HG03103 (cell line): ENCODE measurements around the gene NKD2.

Experiments
- ATAC-seq: cut with Tn5 transposase; IDR thresholded peaks from one replicate; pipeline ENCODE4 v1.9.1; 2021; ENCODE audit warnings: low read depth; ENCODE audit not compliant: unreplicated experiment

The NKD2 gene

GRCh38 chr5:978693-979092, 29.9 kb upstream of the NKD2 start:
- ATAC-seq, result no peak

- ATAC-seq, result no peak
These were observed 29.3 kb upstream of the NKD2 start for GRCh38 chr5:979100-979817.

DNA sequence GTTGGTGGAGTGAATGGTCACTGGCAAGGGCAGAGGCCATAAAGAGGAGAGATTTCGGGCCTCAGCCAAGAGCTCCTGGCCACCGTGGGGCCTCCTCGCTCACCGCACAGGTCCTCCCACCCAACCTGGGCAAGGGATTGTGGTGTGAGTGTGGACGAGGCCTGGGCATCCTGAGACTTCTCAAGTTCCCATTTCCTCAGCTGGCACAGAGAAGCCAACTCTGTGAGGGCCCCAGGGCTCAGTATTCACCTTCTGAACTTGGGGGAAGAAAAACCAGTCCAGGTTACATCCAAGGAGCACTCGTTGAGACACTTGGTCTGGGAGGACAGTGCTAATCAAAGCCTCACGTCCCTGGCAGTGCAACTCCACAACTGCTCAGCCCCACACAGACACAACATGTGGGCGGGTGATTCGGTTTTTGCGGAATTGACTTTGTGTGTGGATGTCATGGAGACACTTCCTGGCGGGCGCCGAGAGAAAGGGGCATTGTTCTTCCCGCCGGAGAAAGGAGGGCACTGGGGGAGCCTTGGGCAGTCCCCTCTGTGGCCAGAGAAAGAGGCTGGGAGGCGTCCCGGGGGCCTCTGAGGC, 28.5 kb upstream of the NKD2 start:
- no peak for ATAC-seq

GRCh38 chr5:980966-981365, 27.6 kb upstream of the NKD2 start:
- no peak for ATAC-seq

- ATAC-seq, result no peak
These were observed 27.1 kb upstream of the NKD2 start for GRCh38 chr5:981456-981855.

GRCh38 chr5:982377-983237, 26.0 kb upstream of the NKD2 start:
- ATAC-seq, result no peak

DNA sequence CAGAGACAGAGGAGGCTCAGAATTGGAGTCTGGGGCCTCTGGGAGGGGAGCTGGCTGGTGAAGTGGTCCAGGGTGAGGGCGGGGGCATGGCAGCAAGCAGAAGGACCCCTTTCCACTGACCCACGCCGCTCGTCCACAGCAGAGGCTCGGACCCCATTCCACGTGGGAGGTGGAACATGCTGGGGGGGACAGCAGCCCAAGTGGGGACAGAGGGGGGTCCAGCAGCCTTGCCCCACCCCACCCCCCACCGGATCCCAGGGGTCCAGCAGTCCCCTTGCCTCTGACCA, 25.4 kb upstream of the NKD2 start:
- ATAC-seq, result no peak

DNA sequence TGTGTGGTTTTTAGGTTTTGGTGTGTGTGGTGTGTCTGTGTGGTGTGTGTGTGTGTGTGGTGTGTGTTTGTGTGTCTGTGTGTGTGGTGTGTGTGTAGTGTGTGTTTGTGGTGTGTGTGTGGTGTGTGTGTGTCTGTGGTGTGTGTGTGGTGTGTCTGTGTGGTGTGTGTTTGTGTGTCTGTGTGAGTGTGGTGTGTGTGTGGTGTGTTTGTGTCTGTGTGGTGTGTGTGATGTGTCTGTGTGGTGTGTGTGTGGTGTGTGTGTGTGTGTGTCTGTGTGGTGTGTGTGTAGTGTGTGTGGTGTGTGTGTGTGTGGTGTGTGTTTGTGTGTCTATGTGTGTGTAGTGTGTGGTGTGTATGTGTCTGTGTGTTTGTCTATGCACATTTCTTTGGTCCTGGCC, 25.0 kb upstream of the NKD2 start:
- ATAC-seq, result no peak

GRCh38 chr5:984774-985173, 23.8 kb upstream of the NKD2 start:
- ATAC-seq, result no peak

DNA sequence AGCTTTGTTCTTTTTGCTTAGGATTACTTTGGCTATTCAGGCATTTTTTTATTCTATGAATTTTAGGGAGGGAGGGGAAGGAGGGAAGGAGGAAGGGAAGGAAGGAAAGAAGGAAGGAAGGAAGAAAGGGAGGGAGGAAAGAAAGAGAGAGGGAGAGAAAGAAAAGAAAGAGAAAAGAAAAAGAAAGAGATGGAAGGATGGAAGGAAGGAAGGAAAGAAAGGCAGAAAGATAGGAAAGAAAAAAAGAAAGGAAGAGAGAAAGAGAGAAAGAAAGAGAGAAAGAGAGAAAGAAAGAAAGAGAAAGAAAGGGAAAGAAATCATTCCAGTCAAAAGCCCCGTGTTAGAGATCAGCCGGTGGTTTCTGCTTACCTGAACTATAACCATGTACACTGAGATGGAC, 20.8 kb upstream of the NKD2 start:
- ATAC-seq, result no peak

GRCh38 chr5:988322-988721, 20.3 kb upstream of the NKD2 start:
- ATAC-seq, result no peak

- ATAC-seq, result no peak
These were observed 18.6 kb upstream of the NKD2 start for GRCh38 chr5:989961-990530.

DNA sequence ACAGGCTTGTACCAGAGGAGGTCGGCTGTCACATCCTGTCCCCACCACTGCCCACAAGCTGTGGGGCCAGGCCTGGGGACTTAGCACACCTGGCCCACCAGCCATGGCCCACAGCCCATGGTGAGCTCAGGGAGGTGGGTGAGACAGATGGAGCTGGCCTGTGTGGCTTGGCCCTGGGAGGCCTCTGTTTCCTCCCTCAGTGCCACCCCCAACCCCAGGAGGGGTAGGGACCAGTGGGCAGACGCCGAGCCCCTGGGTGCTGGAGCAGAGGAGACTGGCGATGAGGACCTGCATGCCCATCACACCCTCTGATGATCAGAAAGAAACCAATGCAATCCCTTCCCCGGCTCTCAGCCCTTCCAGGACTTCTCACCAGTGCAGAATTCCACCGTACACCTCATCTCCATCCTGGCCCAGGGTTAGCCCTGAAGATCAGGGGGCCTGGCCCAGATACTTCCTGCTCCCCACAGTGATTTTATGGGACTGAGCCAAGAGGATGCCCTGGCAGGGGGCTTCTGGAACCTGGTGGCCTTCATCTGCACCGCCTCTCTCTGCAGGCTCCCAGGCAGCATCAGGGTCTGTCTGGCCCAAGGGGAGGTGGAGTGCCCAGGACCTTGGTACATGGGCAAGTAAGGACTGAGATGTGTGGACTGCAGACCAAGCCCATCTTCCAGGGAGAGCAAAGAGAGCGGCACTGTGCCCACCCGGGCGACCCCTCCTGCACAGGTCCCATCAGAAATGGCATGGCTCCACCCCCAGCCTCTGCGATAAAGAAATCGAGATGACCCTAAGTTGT, 16.9 kb upstream of the NKD2 start:
- no peak for ATAC-seq

- no peak for ATAC-seq
These were observed 14.4 kb upstream of the NKD2 start for GRCh38 chr5:994272-994607.

- ATAC-seq, result no peak
These were observed 13.8 kb upstream of the NKD2 start for GRCh38 chr5:994821-995220.

GRCh38 chr5:995318-995717, 13.3 kb upstream of the NKD2 start:
- ATAC-seq, result no peak

DNA sequence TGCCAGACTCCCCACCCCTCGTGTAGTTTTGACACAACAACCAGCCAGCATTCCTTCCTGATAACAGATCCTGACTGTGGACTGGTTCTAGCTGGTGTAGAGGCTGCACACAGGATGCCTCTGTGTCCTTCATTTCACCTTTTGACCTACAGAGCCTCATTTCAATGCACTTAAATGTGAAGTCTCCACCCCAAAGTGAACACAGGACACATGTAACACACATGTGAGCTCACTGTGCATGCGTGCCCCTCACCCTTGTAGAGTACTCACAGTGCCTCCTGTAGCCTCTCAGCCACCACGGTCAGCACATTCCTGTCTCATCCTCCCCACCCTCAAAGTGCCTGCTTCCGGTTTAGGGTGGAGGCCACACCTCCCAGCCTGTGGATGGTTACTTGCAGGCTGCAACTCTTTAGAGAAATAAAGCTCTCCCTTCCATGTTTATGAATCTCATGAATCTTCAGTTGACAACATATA, 11.6 kb upstream of the NKD2 start:
- ATAC-seq, result no peak

DNA sequence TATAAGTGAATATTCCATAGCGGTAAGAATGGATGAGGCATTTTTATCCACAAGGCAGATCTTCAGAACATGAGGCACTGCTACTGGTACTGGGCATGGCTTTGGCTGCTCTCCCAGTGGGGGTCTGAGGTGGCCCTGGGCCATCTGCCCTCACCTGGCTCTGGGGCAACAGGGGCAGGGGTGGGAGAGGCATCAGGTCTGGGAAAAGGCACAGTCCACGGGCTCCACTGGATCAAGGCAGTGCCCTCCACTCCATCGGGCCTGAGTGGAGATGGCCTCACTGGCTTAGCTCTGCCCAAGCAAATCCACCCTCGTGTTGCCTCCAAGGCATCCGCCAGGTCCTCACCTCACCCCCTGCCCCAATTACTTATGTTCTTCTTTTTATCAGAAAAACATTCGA, 10.9 kb upstream of the NKD2 start:
- no peak for ATAC-seq

DNA sequence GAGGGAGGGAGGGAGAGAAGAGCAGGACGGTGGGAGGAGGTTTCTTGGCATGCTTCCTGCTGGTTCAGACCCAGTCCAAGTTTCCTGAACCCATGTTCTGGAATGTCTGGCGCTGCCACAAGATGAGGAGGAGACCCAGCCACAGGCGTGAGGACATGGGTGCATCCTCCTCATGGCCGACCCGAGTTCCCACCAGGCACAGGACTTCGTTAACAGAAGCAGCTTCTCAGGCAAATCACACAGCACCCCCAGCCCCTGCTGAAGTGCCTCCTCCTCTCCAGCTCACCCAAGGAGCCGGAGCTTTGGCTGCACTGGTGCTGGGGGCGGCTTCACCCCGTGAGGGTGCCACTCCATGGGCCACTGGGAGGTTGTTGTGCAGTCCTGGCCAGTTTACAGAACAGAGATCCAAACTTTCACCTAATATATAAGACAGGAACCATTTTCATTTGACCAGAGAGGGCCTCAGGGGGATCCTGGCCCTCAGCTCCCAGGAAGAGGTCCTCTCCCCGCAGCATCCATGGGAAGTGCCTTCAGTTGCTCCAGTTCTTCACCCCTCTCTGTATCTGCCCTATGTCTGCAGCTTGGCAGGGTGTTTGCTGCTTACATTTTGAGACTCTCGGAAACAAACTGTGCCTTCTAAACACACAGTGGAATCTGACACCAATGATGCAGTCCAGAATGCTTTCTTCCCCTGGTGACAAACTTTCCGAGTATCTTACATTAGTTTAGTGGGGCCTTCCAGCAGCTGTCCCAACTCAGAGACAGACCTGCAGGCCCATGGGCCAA, 10.2 kb upstream of the NKD2 start:
- no peak for ATAC-seq

DNA sequence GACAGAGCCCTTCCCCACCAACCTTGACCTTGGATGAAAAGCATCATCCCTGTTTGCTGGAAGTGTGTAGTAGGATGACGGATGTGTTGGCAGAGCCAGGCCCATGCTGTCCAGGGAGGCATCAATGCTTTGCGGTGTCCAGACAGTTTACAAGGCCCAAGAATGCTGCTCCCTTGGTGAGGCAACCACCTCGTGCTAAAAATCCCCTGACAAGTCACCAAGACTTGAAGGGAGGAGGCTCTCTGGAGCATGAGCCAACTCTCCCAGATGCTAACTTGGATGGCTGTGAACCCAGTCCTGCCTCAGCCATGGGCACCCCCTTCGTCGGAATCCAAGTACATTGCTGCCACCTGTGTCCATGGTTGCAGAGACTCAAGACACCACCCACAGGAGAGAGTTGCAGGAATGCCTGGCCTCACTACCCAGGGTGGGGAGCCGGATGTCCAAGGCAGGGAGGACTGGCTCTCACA, 9.5 kb upstream of the NKD2 start:
- no peak for ATAC-seq
